HEK293T (cell line): ENCODE measurements around the gene ANKRD13B.

Source experiments
- BHLHE40 ChIP-seq: fragments of 450-650 bp; IDR thresholded peaks from 2 replicates; pipeline ENCODE4 v1.6.1; 2016; ENCODE audit warnings: mild to moderate bottlenecking, moderate library complexity, borderline replicate concordance
- ELF4 ChIP-seq: fragments of 450-650 bp; IDR thresholded peaks from 2 replicates; pipeline ENCODE4 v1.6.1; 2017; ENCODE audit warnings: antibody characterized with exemption
- FOXA1 ChIP-seq: fragments of 450-650 bp; IDR thresholded peaks from 2 replicates; pipeline ENCODE4 v1.6.1; 2016; ENCODE audit warnings: mild to moderate bottlenecking
- FOXK2 ChIP-seq: fragments of 450-650 bp; IDR thresholded peaks from 2 replicates; pipeline ENCODE4 v1.6.1; 2016; ENCODE audit warnings: mild to moderate bottlenecking
- FOXM1 ChIP-seq: fragments of 450-650 bp; IDR thresholded peaks from 2 replicates; pipeline ENCODE4 v1.6.1; 2017; ENCODE audit warnings: mild to moderate bottlenecking, borderline replicate concordance
- HDGF ChIP-seq: fragments of 450-650 bp; IDR thresholded peaks from 2 replicates; pipeline ENCODE4 v1.6.1; 2017; ENCODE audit warnings: antibody characterized with exemption, borderline replicate concordance
- L3MBTL2 ChIP-seq: fragments of 450-650 bp; conservative IDR thresholded peaks from 2 replicates; pipeline ENCODE4 v1.6.1; 2016; ENCODE audit warnings: mild to moderate bottlenecking
- NFRKB ChIP-seq: fragments of 450-650 bp; IDR thresholded peaks from 2 replicates; pipeline ENCODE4 v1.6.1; 2016; ENCODE audit warnings: mild to moderate bottlenecking, moderate library complexity
- PKNOX1 ChIP-seq: fragments of 450-650 bp; IDR thresholded peaks from 2 replicates; pipeline ENCODE4 v1.6.1; 2016
- SP1 ChIP-seq: fragments of 450-650 bp; IDR thresholded peaks from 2 replicates; pipeline ENCODE4 v1.6.1; 2017
- SUZ12 ChIP-seq: fragments of 450-650 bp; IDR thresholded peaks from 2 replicates; pipeline ENCODE4 v1.6.1; 2016; ENCODE audit warnings: mild to moderate bottlenecking
- TARDBP ChIP-seq: fragments of 450-650 bp; IDR thresholded peaks from 2 replicates; pipeline ENCODE4 v1.6.1; 2016
- ZNF384 ChIP-seq: fragments of 450-650 bp; IDR thresholded peaks from 2 replicates; pipeline ENCODE4 v1.6.1; 2016

DNA sequence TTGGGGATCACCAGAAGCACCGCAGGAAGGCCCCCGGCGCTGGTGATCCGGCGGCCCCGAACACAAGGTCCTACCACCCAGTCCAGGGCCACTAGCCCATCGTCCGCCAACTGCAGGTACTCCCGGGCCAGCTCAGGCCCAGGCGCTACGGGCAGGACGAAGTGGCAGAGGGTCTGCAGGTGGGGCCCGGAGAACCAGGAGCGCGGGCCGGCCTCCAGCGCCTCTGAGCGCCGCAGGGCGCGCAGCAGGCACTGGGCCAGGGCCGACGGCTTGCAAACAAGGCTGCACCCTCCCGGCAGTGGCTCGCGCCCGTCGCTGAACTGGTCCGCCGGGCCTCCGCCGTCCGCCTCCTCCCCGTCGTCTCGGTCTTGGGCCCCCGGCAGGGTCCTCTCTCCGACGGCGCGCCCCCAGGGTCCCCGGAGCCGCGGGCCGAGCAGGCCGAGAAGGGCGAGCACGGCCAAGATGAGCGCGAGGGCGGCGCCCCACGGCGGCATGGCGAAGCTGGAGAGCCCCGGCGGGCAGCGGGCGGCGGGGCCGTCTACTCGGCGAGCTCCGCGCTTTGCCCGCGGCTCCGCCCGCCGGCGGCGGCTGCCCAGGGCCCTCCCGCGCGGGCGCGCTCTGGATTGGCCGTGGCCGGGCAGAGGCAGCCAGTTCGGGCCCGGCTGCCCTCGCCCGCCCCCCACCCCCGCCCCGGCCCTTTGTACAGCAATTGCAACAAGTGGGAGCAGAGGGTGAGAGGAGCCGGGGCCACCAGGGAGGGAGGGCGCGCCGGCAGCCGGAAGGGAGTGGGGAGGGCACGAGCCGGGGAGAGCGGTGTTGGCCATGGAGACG lies 26.2 kb upstream of the ANKRD13B start, which contains the start of gene ABHD15:
- TF ChIP-seq FOXM1 (no peak), FOXK2 (no peak), TARDBP (no peak), SP1 (no peak), SUZ12 (no peak), HDGF (no peak), ZNF384 (no peak), FOXA1 (no peak), NFRKB (no peak), L3MBTL2 (no peak), BHLHE40 (no peak), ELF4 (no peak), PKNOX1 (no peak)
